ENCODE measurements around the gene TMEM150B. TPM values are rescaled to one million over a fixed set of nuclear protein-coding genes. Genes with fewer than 3 reads are reported as not detected.

Gene TMEM150B
- total RNA-seq, 3 donors from 2014 or later: 31.6 to 62.1 (median 36.4) TPM

DNA sequence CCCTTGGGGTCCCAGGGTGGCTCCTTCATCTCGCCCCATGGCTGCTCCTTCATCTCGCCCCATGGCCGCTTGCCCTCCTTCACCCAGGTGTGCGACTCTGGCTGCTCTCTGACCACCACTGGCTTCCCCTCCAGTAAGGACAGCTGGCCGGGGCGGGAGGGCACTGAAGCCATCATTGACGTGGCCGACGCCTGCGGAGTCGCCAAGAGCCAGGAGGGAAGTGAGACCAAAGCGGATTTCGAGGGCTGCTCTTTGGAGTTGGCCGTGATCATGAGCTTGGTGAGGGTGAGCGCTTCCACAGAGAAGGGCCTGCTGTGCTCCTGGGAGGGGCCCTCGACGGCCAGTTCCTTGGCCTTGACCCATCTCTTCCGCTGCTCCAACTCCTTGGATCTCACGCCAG lies 33.4 kb upstream of the TMEM150B start:
- DNase-seq: peak in 1 of 3 donors; percentile 48
- intact Hi-C loops (cut with DNase I, micrococcal nuclease): no loop called here
- TF ChIP-seq, protein P1, sequence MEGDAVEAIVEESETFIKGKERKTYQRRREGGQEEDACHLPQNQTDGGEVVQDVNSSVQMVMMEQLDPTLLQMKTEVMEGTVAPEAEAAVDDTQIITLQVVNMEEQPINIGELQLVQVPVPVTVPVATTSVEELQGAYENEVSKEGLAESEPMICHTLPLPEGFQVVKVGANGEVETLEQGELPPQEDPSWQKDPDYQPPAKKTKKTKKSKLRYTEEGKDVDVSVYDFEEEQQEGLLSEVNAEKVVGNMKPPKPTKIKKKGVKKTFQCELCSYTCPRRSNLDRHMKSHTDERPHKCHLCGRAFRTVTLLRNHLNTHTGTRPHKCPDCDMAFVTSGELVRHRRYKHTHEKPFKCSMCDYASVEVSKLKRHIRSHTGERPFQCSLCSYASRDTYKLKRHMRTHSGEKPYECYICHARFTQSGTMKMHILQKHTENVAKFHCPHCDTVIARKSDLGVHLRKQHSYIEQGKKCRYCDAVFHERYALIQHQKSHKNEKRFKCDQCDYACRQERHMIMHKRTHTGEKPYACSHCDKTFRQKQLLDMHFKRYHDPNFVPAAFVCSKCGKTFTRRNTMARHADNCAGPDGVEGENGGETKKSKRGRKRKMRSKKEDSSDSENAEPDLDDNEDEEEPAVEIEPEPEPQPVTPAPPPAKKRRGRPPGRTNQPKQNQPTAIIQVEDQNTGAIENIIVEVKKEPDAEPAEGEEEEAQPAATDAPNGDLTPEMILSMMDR (IDR thresholded peaks at IDR 0.05): no peak
- no peak for ATAC-seq
- Histone ChIP-seq H3K36me3 (ENCODE audit: low read depth) (no peaks in the 10 kb centered on the region), H3K4me1 (ENCODE audit: low read depth) (peaks cover 12% of the 10 kb centered on the region), H3K9me3 (no peaks in the 10 kb centered on the region), H3K4me3 (no peak overlapping the region)

DNA sequence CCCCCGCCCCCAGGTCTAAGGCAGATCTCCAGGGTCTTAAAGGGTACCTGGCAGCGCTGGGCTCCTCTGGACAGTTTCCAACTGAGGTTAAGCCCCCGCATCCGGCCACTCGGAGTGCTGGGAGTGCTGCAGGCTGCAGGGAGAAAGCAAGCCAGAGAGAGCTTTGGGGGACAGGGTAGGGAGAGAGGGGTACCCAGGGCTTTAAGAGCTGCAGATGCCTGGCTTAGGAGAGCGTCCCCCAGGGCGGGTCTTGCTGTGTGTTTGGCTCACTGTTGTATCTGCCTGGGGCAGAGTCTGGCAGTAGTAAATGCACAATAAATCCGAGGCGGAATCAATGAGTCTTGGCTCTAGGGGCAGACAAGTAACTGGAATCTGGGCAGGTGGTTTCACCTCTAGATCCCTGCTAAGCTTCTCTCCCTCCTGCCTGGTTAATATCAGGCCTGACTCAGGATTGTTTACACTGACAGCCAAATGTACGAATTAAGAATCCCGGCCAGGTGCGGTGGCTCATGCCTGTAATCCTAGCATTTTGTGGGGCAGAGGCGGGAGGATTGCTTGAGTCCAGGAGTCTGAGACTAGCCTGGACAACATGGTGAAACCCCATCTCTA lies 30.2 kb upstream of the TMEM150B start:
- intact Hi-C loops (cut with DNase I, micrococcal nuclease): no loop called here
- Histone ChIP-seq H3K4me1 (ENCODE audit: low read depth) (peaks cover 17% of the 10 kb centered on the region), H3K36me3 (ENCODE audit: low read depth) (no peaks in the 10 kb centered on the region), H3K9me3 (no peaks in the 10 kb centered on the region), H3K4me3 (no peak overlapping the region)
- TF ChIP-seq, protein P1 (IDR thresholded peaks at IDR 0.05): no peak
- ATAC-seq: peak; percentile 25
- peak in 1 of 3 donors; percentile 48 for DNase-seq

DNA sequence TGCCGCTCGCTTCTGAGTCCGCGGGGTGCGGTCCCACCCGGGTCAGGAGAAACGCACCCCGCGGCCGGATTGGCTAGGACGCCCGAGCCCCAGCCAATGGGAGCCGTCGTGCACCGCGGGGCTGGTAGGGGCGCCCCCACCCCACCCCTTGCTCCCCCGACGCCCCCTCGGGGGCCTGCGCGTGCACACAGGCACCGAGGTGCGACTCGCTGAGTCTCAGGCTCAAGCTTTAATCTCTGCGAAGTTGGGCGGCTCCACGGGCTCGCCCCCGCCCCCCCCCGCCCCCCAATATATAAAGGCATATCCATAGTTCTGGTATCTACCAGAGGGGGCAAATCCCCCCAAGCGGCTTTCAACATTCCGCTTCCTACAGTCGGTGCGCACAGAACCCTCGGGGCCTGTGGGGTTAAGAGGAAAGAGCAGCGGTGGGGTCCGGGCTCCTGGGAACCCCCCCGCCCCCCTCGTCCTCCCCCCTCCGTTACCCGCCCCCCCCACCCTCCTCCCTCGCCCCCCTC lies 29.6 kb upstream of the TMEM150B start, which contains the start of gene COX6B2:
Gene COX6B2, minus strand, starts transcription at position 22 of the 515 bp plus-strand sequence. CDS start 198 bp downstream, outside the sequence.
- H3K4me3 ChIP-seq: no peak within 1 kb of the TSS
- intact Hi-C loops (cut with DNase I, micrococcal nuclease): no loop called here
- no peaks in the 10 kb centered on the region for H3K36me3 ChIP-seq (ENCODE audit: low read depth)
- TF ChIP-seq, protein P1 (IDR thresholded peaks at IDR 0.05): no peak
- no peaks in the 10 kb centered on the region for H3K9me3 ChIP-seq
- ATAC-seq (no peak), DNase-seq (no peak)
- H3K4me1 ChIP-seq (ENCODE audit: low read depth): peaks cover 17% of the 10 kb centered on the region

DNA sequence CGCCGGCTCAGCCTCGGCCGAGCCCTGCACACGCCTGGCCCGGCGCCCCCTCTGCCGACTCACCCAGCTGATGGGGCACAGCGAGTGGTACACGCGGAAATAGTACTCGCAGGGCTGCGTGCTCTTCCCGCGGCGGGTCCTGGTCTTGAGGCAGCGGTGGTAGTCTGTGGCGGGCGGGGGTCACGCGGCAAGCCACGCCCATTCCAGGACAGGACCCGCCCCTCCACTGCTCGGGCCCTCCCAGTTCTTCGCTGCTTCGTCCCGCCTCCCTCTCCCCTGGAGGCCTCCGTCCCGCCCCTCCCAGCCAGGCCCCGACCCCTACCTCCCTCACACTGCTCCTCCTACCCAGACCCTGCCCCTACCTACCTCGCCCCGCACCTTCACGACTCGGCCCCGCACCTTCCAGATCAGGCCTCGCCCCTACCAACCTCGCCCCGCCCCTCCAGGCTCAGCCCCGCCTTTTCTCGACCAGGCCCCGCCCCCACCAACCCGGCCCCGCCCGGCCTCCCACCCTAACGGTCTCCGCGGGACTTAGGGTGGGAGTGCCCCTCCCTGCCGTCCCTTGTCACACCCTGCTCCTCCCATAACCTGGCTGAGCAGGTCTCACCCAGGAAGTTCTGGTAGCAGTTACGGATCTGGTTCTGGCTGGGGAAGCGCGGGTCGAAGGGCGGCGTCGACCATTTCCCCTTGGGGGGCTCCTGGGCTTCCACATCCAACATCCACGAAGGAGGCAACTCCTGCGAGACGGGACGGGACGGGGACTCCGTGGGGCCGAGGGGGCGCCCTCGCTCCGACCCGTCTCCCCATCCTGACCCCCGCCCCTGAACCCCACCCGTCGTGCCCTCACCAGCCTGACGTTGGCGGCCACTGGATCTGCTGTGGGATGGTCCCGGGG lies 28.9 kb upstream of the TMEM150B start:
- DNase-seq (peak; percentile 78 to 87 (median 85)), ATAC-seq (peak; percentile 88)
- TF ChIP-seq, protein P1 (IDR thresholded peaks at IDR 0.05): no peak
- Histone ChIP-seq H3K9me3 (no peaks in the 10 kb centered on the region), H3K4me3 (no peak overlapping the region), H3K36me3 (ENCODE audit: low read depth) (no peaks in the 10 kb centered on the region), H3K4me1 (ENCODE audit: low read depth) (peaks cover 17% of the 10 kb centered on the region)
- intact Hi-C loops (cut with DNase I, micrococcal nuclease): no loop called here

DNA sequence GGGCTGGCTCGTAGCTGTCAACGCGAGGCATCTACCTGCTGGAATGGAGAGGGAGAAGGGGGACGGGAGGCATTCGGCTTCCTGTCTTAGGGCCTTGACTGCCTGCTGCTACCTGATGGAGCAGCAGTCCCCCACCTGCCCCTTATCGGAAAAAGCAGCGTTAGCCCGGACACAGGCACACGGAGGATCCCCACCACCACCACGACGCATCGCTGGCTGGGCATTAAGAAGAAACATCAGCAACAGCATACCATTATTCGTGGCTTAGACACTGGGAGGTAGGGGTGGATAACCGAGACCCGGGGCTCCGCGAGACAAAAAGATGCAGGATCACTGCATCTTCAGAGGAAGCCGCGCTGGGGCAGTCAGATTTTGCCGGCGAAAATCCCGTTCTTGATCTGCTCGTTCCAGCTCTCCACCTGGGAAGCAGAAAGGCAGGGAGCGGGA lies 28.2 kb upstream of the TMEM150B start:
- H3K4me1 ChIP-seq (ENCODE audit: low read depth): peaks cover 17% of the 10 kb centered on the region
- ATAC-seq: no peak
- H3K36me3 ChIP-seq (ENCODE audit: low read depth): no peaks in the 10 kb centered on the region
- no peak for DNase-seq
- no peak overlapping the region for H3K4me3 ChIP-seq
- intact Hi-C loops (cut with DNase I, micrococcal nuclease): no loop called here
- TF ChIP-seq, protein P1 (IDR thresholded peaks at IDR 0.05): no peak
- H3K9me3 ChIP-seq: no peaks in the 10 kb centered on the region
